HUES48 (cell line): Measurements from ENCODE around the gene CORO7.

Source experiments
- H3K27ac ChIP-seq: one replicate; pipeline ENCODE4 v1.7.0; 2013; ENCODE audit warnings: low read depth, low read length, inconsistent platforms
- H3K27me3 ChIP-seq: 2 replicates; pipeline ENCODE4 v1.6.1; 2013; ENCODE audit warnings: mild to moderate bottlenecking, low read length; ENCODE audit not compliant: control insufficient read depth, insufficient read depth
- H3K36me3 ChIP-seq: 2 replicates; pipeline ENCODE4 v1.6.1; 2013; ENCODE audit warnings: low read length; ENCODE audit not compliant: control insufficient read depth, insufficient read depth
- H3K4me1 ChIP-seq: 2 replicates; pipeline ENCODE4 v1.6.1; 2013; ENCODE audit warnings: mild to moderate bottlenecking, low read length; ENCODE audit not compliant: control insufficient read depth, insufficient read depth
- H3K4me3 ChIP-seq: 2 replicates; pipeline ENCODE4 v1.5.1; 2013; ENCODE audit warnings: mild to moderate bottlenecking, low read depth, low read length
- H3K9ac ChIP-seq: 2 replicates; pipeline ENCODE4 v1.6.1; 2013; ENCODE audit warnings: mild to moderate bottlenecking, low read depth, low read length, moderate library complexity
- H3K9me3 ChIP-seq: 2 replicates; pipeline ENCODE4 v1.6.1; 2013; ENCODE audit warnings: low read length; ENCODE audit not compliant: control insufficient read depth, insufficient read depth

CORO7 gene

GRCh38 chr16:4416200-4417032 lies at the start of gene CORO7:
Gene CORO7 (minus strand): TSS chr16:4416596. CDS start chr16:4416518, 78 bp downstream.
- H3K36me3 ChIP-seq = peaks cover 8% of the 10 kb centered on the region; the same call in 1 of the 2 replicates
- no peaks in the 10 kb centered on the region for H3K9me3 ChIP-seq
- H3K27ac ChIP-seq = no peak within 1 kb of the TSS
- peak within 1 kb of the TSS; percentile 86 for H3K4me3 ChIP-seq
- H3K27me3 ChIP-seq = no peaks in the 10 kb centered on the region
- H3K9ac ChIP-seq = peak within 1 kb of the TSS; percentile 30; the same call in 1 of the 2 replicates
- peaks cover 3% of the 10 kb centered on the region; the same call in 1 of the 2 replicates for H3K4me1 ChIP-seq

GRCh38 chr16:4463522-4464163 lies 47.2 kb upstream of the CORO7 start:
- Histone ChIP-seq H3K9ac (no peak overlapping the region), H3K27ac (no peak overlapping the region), H3K4me1 (no peaks in the 10 kb centered on the region), H3K36me3 (peaks cover 61% of the 10 kb centered on the region), H3K27me3 (no peaks in the 10 kb centered on the region), H3K4me3 (no peak overlapping the region), H3K9me3 (no peaks in the 10 kb centered on the region)

- no peak overlapping the region for H3K4me3 ChIP-seq
- H3K9ac ChIP-seq = no peak overlapping the region
- H3K27me3 ChIP-seq = no peaks in the 10 kb centered on the region
- H3K4me1 ChIP-seq = no peaks in the 10 kb centered on the region
- no peaks in the 10 kb centered on the region for H3K9me3 ChIP-seq
- H3K27ac ChIP-seq = peak overlapping the region; percentile 47
- peaks cover 45% of the 10 kb centered on the region for H3K36me3 ChIP-seq
Observed at GRCh38 chr16:4461250-4462085, 45.1 kb upstream of the CORO7 start.

GRCh38 chr16:4460936-4461249 lies 44.5 kb upstream of the CORO7 start:
- Histone ChIP-seq H3K27ac (no peak overlapping the region), H3K36me3 (peaks cover 45% of the 10 kb centered on the region)

GRCh38 chr16:4455951-4456350 lies 39.6 kb upstream of the CORO7 start:
- Histone ChIP-seq H3K9me3 (no peaks in the 10 kb centered on the region), H3K27ac (no peak overlapping the region), H3K36me3 (peaks cover 48% of the 10 kb centered on the region), H3K27me3 (no peaks in the 10 kb centered on the region), H3K4me1 (no peaks in the 10 kb centered on the region), H3K9ac (no peak overlapping the region), H3K4me3 (no peak overlapping the region)

More at GRCh38 chr16:4460936-4461249, 44.5 kb upstream of the CORO7 start:
- Histone ChIP-seq H3K9me3 (no peaks in the 10 kb centered on the region), H3K4me1 (no peaks in the 10 kb centered on the region), H3K4me3 (no peak overlapping the region), H3K27me3 (no peaks in the 10 kb centered on the region), H3K9ac (no peak overlapping the region)

- Histone ChIP-seq H3K4me3 (no peak overlapping the region), H3K4me1 (no peaks in the 10 kb centered on the region), H3K9ac (no peak overlapping the region), H3K36me3 (peaks cover 57% of the 10 kb centered on the region), H3K9me3 (no peaks in the 10 kb centered on the region), H3K27me3 (no peaks in the 10 kb centered on the region), H3K27ac (no peak overlapping the region)
Observed at GRCh38 chr16:4455081-4455480, 38.7 kb upstream of the CORO7 start.

- Histone ChIP-seq H3K36me3 (peaks cover 61% of the 10 kb centered on the region), H3K9ac (no peak overlapping the region), H3K4me3 (no peak overlapping the region), H3K9me3 (no peaks in the 10 kb centered on the region), H3K27me3 (no peaks in the 10 kb centered on the region), H3K27ac (no peak overlapping the region), H3K4me1 (no peaks in the 10 kb centered on the region)
Observed at GRCh38 chr16:4454623-4455022, 38.2 kb upstream of the CORO7 start.

GRCh38 chr16:4452674-4453073 lies 36.3 kb upstream of the CORO7 start:
- H3K36me3 ChIP-seq = peaks cover 79% of the 10 kb centered on the region
- H3K27ac ChIP-seq = no peak overlapping the region
- H3K4me3 ChIP-seq = no peak overlapping the region
- no peaks in the 10 kb centered on the region for H3K27me3 ChIP-seq
- H3K9me3 ChIP-seq = no peaks in the 10 kb centered on the region
- H3K9ac ChIP-seq = no peak overlapping the region
- H3K4me1 ChIP-seq = no peaks in the 10 kb centered on the region

GRCh38 chr16:4450931-4451519 lies 34.6 kb upstream of the CORO7 start:
- Histone ChIP-seq H3K4me3 (no peak overlapping the region), H3K9me3 (no peaks in the 10 kb centered on the region), H3K27me3 (no peaks in the 10 kb centered on the region), H3K9ac (no peak overlapping the region), H3K36me3 (peaks cover 82% of the 10 kb centered on the region), H3K4me1 (no peaks in the 10 kb centered on the region), H3K27ac (no peak overlapping the region)

GRCh38 chr16:4450430-4450829 lies 34.0 kb upstream of the CORO7 start:
- no peaks in the 10 kb centered on the region for H3K9me3 ChIP-seq
- H3K36me3 ChIP-seq = peaks cover 81% of the 10 kb centered on the region
- no peaks in the 10 kb centered on the region for H3K4me1 ChIP-seq
- no peak overlapping the region for H3K9ac ChIP-seq
- no peak overlapping the region for H3K27ac ChIP-seq
- no peak overlapping the region for H3K4me3 ChIP-seq
- no peaks in the 10 kb centered on the region for H3K27me3 ChIP-seq
